ENCODE results near the gene KCNB1.

The KCNB1 gene

GRCh38 chr20:49482621-49483017 is at the start of gene KCNB1:
TSS of gene KCNB1 (minus strand) at chr20:49482668. CDS start at chr20:49482480, 188 bp downstream.
- peak; percentile 1 for DNase-seq (ENCODE audit: low spot score)

GRCh38 chr20:49529470-49529869 is 47.0 kb upstream of the KCNB1 start:
- DNase-seq (ENCODE audit: low spot score), result no peak

DNA sequence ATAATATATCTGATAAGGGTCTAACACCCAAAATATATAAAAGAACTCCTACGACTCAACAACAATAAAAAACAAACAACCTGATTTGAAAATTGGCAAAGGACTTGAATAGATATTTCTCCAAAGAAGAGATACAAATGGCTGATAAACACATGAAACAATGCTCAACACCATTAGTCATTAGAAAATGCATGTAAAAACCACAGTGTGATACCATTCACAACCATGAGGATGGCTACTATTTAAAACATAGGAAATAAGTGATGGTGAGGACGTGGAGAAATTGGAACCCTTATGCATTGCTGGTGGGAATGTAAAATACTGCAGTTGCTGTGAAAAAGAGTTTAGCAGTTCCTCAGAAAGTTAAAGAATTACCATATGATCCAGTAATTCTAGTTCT is 44.1 kb upstream of the KCNB1 start:
- DNase-seq (ENCODE audit: low spot score), result no peak

DNA sequence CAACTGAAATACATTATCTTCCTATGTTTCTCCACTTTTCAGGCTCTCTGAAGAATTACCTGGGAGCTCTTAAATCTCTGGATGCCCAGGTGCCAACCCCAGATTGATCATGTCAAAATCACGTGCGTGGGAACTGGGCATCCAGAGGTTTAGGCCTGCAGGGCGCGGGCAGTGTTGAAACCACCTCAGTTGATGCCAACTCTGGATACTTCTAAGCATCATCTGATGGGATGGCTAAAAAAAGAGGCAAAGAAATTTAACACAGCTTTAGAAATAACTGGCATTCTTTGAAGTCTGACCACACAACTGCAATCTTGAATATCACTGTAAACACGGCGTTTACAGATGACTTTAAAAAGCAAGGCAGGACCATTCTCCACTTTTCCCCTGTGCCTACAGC is 43.6 kb upstream of the KCNB1 start:
- no peak for DNase-seq (ENCODE audit: low spot score)

DNA sequence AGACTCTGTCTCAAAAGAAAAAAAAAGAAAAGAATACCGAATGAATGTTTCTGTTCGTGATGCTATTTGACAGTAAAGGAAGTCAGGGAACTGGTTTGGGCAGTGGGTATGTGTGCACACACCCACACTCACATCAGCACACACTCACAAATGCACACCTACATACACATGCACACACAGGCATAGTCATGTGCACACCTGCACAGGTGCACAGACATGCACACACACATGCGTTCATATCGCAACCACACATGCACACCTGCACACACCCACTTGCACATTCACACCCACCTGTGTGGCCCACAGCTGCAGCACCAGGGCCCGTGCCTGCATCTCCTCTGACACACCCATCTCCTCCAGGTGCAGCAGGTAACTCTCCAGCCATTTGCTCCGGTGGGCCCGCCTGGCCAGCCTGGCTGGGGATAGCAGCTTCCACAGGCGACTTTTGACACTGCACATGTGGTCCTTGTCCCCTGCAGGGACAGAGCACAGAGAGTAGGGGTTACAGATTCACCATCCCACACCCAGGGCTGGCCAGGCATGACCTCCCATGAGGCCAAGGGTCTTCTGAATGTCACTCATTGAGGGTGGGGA is 41.4 kb upstream of the KCNB1 start:
- no peak for DNase-seq (ENCODE audit: low spot score)

DNA sequence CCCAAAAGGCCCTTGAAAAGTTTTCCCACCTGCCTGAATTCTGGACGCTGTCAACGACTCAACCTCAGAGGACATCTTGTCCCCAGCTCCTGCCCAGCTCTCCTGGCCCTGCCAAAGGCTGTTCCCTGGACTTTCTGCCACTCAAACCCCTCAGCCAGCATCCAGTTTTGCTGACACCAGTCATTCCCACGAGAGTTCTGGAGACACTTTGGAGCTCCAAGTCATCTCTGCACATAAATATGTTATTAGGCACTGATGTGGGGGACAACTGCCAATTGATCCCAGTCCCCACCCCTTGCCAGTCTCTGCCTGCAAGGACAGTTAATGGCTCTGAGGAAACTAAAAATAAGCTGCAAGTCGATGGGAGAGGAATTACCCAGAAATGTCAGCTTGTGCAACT is 38.9 kb upstream of the KCNB1 start:
- no peak for DNase-seq (ENCODE audit: low spot score)

DNA sequence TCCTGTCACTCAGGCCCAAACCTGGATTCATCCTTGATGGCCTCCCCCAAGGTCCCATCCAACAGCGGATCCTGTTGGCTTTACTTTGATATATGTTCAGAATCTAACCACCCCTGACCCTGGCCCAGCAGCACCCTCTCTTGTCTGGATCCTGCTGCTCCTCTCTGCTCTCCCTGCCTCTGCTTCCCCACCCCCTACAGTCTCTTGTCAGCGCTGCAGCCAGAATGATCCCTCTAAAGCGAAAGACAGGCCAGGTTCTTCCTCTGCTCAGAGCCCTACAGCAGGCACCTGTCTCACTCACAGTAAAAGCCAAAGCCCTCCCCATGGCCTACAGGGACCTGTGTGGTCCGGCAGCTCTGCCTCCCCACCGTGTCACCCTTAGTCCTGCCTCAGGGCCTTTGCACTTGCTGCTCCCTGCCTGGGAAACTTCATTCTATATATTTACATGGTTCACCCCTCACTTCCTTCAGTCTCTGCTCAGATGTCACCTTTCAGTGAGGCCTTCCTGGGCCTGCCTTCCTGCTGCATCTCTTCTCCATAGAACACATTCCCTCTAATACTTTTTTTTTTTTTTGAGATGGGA is 37.4 kb upstream of the KCNB1 start:
- no peak for DNase-seq (ENCODE audit: low spot score)

- DNase-seq (ENCODE audit: low spot score), result no peak
Measured at GRCh38 chr20:49519212-49519712, 36.8 kb upstream of the KCNB1 start.

DNA sequence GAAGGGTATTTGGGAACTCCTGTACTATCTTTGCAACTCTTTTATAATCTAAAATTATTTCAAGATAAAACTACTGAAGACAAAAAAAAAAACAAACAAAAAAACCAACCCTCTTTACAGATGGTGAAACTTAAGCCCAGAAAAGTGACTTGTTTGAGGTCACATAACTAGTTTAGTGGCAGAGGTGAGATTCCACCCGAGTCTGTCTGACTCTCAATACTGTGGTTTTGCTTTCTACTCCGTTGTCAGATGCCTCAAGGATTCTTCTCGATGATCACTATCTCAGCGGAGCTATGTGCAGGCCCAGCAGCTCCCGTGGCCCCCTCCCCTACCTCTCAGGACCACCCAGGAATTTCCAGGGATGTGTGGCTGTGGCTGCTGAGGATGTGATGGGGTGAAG is 36.1 kb upstream of the KCNB1 start:
- no peak for DNase-seq (ENCODE audit: low spot score)

GRCh38 chr20:49517805-49518100 is 35.3 kb upstream of the KCNB1 start:
- DNase-seq (ENCODE audit: low spot score), result no peak

DNA sequence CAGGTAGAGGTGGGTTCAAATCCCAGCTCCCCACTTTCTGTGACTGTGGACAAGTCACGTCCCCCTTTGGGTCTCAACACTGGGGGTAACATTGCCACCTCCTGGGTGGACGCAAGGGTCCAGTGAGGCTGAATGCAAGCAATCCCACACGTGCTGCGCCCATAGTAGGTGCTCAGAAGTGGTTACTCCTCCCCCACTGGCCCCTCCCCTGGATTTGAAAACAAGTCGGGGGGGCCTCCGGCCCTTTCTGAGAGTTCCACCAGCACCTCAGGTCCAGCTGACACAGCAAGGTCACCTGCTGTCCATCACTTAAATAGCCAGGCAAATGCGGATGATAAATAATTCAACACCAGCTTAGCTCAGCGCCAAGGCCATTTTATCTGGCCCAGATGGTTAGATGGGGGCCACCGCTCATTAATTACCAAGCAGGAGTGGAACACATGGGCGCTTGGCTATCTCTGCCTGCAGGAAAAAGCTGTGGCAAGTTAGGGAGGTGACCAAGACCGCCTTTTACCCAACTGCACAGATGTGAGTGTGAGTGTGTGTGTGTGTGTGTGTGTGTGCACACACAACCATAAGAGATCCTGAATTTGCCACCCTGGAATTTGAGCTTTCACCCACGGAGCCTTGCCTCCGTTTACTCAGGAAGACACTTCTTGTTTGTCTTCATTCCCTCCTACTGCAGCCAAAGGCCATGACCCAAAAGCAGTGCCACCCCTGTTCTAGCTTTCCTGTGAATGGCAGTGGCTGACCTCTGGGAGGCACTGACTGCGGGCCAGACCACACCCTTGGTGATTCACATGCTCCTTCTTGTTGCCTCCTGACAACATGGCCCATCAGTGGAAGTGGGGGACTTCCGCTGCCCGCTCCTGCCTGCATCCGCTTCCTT is 34.7 kb upstream of the KCNB1 start:
- DNase-seq (ENCODE audit: low spot score), result no peak

DNA sequence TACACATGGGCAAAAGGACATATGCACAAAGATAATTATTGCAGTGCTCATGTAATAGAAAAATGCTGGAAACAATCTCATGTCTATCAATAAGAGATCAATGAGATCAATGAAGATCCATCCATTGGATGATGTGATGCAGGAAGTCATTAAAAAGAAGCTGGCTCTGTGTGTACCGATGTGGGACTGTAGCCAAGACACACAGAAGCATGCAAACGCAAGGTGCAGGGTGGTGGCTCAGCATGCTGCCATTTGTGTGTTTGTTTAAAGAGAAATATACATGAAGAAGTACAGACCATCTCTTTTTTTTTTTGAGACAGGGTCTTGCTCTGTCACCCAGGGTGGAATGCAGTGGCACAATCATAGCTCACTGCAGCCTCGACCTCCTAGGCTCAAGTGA is 33.1 kb upstream of the KCNB1 start:
- no peak for DNase-seq (ENCODE audit: low spot score)

- DNase-seq (ENCODE audit: low spot score), result no peak
Measured at GRCh38 chr20:49513517-49513916, 31.0 kb upstream of the KCNB1 start.

GRCh38 chr20:49513009-49513408 is 30.5 kb upstream of the KCNB1 start:
- DNase-seq (ENCODE audit: low spot score), result no peak

GRCh38 chr20:49511788-49512525 is 29.5 kb upstream of the KCNB1 start:
- no peak for DNase-seq (ENCODE audit: low spot score)

DNA sequence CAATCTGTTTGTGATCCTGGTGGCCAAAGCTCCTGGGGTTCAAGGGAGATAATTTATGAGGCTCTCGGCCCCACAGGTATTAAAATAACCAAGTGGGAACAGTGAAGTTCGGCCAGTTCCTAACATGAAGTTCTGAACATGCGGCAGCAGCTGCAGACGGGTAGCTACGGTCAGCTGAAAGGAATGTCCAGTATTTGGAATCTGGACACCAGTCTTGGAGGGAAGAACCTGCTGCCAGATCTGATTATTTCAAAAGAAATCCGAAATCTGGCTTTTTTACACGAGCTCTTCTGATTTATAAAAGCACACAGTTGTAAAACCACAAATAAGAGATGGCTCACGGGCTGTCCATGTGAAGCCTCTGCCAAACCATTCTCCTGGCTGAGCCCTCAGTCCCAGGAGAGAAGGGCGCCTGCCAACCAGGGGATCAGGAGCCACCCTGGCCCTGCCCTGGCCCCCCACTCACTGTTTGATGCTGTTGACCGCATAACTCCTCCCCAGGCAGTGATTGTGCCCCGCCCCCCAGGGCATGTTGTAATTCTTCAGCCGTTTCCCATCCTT is 28.2 kb upstream of the KCNB1 start:
- DNase-seq (ENCODE audit: low spot score), result no peak

DNA sequence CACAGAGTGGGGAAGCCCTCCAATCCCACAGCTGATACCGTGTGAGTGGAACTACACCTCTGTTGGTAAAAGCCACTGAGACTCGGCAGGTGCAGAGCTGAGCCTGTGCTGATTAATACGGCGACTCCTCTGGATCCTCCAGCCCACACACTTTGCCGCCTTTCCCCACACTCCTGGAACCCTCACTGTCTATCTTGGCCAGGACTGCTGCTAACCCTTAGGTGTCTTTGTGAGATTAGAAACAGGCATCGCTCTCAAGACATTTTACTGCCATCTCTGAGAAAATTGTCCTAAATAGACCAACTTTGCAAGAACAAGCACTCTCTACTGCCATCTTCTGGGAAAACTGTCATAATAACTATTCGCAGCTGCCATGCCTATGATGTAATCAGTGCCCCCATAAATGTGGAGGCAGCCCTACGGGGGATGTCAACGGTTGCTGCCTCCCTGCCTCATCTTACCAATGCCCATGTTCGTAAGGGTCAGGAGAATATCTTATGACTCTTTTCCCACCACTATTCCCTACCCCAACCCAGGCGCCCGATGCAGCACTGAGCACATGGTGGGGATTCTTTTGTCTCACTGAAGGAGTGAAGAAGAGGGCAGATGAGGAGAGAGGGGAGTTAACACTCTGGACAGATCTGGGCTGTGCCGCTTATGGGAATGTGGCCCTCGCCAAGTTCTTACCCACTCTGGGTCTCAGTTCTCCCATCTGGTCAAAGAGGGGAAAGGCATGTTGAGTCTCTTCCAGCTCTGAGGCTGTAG is 26.1 kb upstream of the KCNB1 start:
- DNase-seq (ENCODE audit: low spot score), result peak; percentile 33

GRCh38 chr20:49507741-49508434 is 25.4 kb upstream of the KCNB1 start:
- DNase-seq (ENCODE audit: low spot score), result no peak

DNA sequence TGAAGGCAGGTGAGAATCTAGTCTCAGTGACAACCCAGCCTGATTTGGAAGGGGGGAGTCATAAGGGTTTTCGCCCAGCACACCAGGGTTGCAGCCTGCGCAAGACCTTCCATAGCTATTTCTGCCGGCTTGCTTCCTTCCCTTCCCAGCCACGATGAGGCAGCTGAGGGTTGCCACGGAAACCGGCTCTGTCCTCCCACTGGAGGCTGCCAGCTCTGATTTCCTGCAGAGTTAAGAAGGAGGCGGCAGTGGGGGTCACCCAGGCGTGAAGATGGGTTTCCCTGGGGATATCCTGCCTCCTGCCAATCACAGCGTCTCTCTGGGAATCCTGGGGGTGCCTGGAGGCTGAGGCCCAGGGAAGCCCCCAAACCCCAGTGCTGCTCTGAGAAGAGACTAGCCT is 23.1 kb upstream of the KCNB1 start:
- DNase-seq (ENCODE audit: low spot score), result no peak

DNA sequence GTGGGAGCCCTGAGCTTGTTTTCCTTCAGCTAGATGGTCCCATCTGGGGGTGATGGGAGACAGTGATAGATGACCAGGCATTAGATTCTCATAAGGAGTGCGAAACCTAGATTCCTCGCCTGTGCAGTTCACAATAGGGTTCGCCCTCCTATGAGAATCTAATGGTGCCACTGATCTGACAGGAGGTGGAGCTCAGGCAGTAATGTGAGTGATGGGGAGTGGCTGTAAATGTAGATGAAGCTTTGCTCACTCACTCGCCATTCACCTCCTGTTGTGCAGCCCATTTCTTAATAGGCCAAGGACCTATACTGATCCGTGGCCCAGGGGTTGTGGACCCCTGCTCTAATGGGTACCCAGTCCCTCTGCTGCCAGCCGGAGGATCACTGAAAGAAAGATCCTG is 20.7 kb upstream of the KCNB1 start:
- no peak for DNase-seq (ENCODE audit: low spot score)

DNA sequence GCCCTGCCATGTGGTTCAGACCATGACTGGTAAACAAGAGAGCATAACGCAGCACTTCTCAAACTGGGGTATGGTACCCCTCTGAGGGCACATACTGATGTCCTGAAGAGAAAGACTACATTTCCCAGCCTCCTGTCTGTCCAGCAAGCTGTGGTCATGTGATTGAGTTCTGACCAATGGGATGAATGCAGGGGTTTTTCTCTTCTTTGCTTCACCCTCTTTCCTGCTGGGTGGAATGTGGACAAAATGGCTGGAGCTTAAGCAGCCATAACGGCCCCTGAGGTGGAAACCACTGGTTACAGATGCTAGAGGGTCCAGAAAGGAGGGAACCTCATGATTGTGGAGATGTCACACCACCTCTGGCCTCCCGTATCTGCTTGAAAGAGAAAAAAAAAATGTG is 19.4 kb upstream of the KCNB1 start:
- no peak for DNase-seq (ENCODE audit: low spot score)
